Parietal lobe (tissue), 2 donors: ENCODE measurements around the gene CDKL2. TPM values are rescaled to one million over a fixed set of nuclear protein-coding genes. Genes with fewer than 3 reads are reported as not detected.

Experiments used
- small RNA-seq: library from RNA; depleted of rRNA; stranded (forward); fragments of <200 nt; gene quantifications from one replicate; pipeline ENCODE3, GENCODE V24; 2014; ENCODE audit warnings: low replicate concordance
- total RNA-seq: library from RNA; depleted of rRNA; stranded (reverse); fragments of >200 nt; gene quantifications from one replicate; pipeline ENCODE4 v1.2.3, GENCODE V29; 2014

CDKL2 gene
- 53.2 TPM for total RNA-seq

GRCh38 chr4:75630174-75630936 is at the start of gene CDKL2:
CDKL2 (minus strand) TSS chr4:75630528; CDS start chr4:75625988, 4,540 bp downstream.

GRCh38 chr4:75673027-75673958 is 43.0 kb upstream of the CDKL2 start, which contains the start of gene G3BP2:
G3BP2 (minus strand) TSS chr4:75673411; CDS start chr4:75662025, 11,386 bp downstream.

GRCh38 chr4:75555294-75556164 is 74.8 kb downstream of the CDKL2 start, which contains the start of gene ODAPH:
ODAPH (plus strand) TSS chr4:75556066; CDS start chr4:75556083, 17 bp downstream.

Small RNAs within 50 kb of the gene (small RNA-seq; reads per million reads assigned to genes)
- gene RF00019: not detected

Other genes with a start within 250 kb of the CDKL2 start
- gene RCHY1, start 116.1 kb downstream of the CDKL2 start, total RNA-seq: 50.4 TPM
- 30.7 TPM for gene THAP6, start 116.1 kb downstream of the CDKL2 start, total RNA-seq
- gene ODAPH, start 74.5 kb downstream of the CDKL2 start, total RNA-seq: not detected
- 269 TPM for gene G3BP2, start 42.9 kb upstream of the CDKL2 start, total RNA-seq
- gene USO1, start 94.0 kb upstream of the CDKL2 start, total RNA-seq: 50.4 TPM